Lower leg skin (tissue), 4 donors: ENCODE data around the gene PSME3. TPM values are rescaled to one million over a fixed set of nuclear protein-coding genes. Genes with fewer than 3 reads are reported as not detected.
"Not testable (repeated sequence)": the region's sequence is repeated elsewhere in the genome, so short reads cannot be mapped to it uniquely, and the experiment has no call there.

Experiments used
- DNase-seq, 2 donors: peaks; one replicate each; pipeline ENCODE4 v3.0.0-alpha.2; 2019; ENCODE audit warnings: low spot score in 2 of 2
- H3K4me3 ChIP-seq: fragments of 200-600 bp; sonication (generic); 2 replicates; pipeline ENCODE4 v1.5.1; 2017; ENCODE audit warnings: mild to moderate bottlenecking, low read depth; ENCODE audit not compliant: poor library complexity, severe bottlenecking
- CTCF ChIP-seq, 3 donors: fragments of 450-650 bp; IDR thresholded peaks; one replicate each; pipeline ENCODE4 v1.5.1; 2016; ENCODE audit warnings: antibody characterized with exemption in 3 of 3, mild to moderate bottlenecking in 3 of 3, moderate library complexity in 2 of 3
- POLR2A ChIP-seq, 2 donors: fragments of 450-650 bp; IDR thresholded peaks; one replicate each; pipeline ENCODE4 v1.6.1; 2016 to 2017; ENCODE audit warnings: antibody characterized with exemption in 2 of 2, mild to moderate bottlenecking in 1 of 2, moderate library complexity in 1 of 2
- WGBS, 2 donors: methylation state at CpG; one replicate each; pipeline ENCODE4 v1.1.5; 2018; 5-methylcytosine and 5-hydroxymethylcytosine counted together
- intact Hi-C: fragments of 100-400 bp; cut with DNase I; formaldehyde crosslinking; loops from one replicate; pipeline ENCODE4 v1.15.0; 2023; ENCODE audit warnings: low total_unique reads
- total RNA-seq, 4 donors: library from RNA; depleted of rRNA; stranded (reverse); fragments of >200 nt; gene quantifications; one replicate each; pipeline ENCODE4 v1.1.0, GENCODE V29; 2016

The PSME3 gene
- total RNA-seq, 4 donors from 2014 or later = 56.2 to 82.0 (median 75.1) TPM

GRCh38 chr17:42853597-42853967, 20.4 kb downstream of the PSME3 start:
- no peak for DNase-seq
- intact Hi-C loops = no loop called here
- TF ChIP-seq POLR2A (IDR thresholded peaks at IDR 0.05) (no peak), CTCF (IDR thresholded peaks at IDR 0.05) (no peak)
- H3K4me3 ChIP-seq = no peak overlapping the region
- 75 to 84% methylated on average over 5 of the region's 5 CpGs for WGBS, 2 donors

GRCh38 chr17:42853968-42854790, 21.0 kb downstream of the PSME3 start:
- WGBS, 2 donors = 76 to 81% methylated on average over 10 to 15 of the region's 15 CpGs
- intact Hi-C loops = no loop called here
- H3K4me3 ChIP-seq = no peak overlapping the region
- DNase-seq = no peak
- TF ChIP-seq POLR2A (IDR thresholded peaks at IDR 0.05) (no peak), CTCF (IDR thresholded peaks at IDR 0.05) (no peak)

GRCh38 chr17:42855048-42855596, 21.9 kb downstream of the PSME3 start:
- intact Hi-C loops = no loop called here
- DNase-seq = no peak
- TF ChIP-seq CTCF (IDR thresholded peaks at IDR 0.05) (no peak), POLR2A (IDR thresholded peaks at IDR 0.05) (no peak)
- WGBS, 2 donors = 79 to 81% methylated on average over 8 of the region's 8 CpGs
- H3K4me3 ChIP-seq = no peak overlapping the region

GRCh38 chr17:42856093-42856492, 22.9 kb downstream of the PSME3 start:
- 88 to 91% methylated on average over 6 to 7 of the region's 8 CpGs for WGBS, 2 donors
- H3K4me3 ChIP-seq, intact Hi-C loops, DNase-seq: not testable (repeated sequence)

- intact Hi-C loops, H3K4me3 ChIP-seq, DNase-seq: not testable (repeated sequence)
- 81 to 85% methylated on average over 6 of the region's 8 CpGs for WGBS, 2 donors
Observed at GRCh38 chr17:42856516-42856915, 23.3 kb downstream of the PSME3 start.

- DNase-seq = no peak
- 92 to 100% methylated on average over 1 of the region's 1 CpG for WGBS, 2 donors
- H3K4me3 ChIP-seq = no peak overlapping the region
- TF ChIP-seq POLR2A (IDR thresholded peaks at IDR 0.05) = no peak
- no peak for TF ChIP-seq CTCF (IDR thresholded peaks at IDR 0.05)
- intact Hi-C loops = no loop called here
Observed at GRCh38 chr17:42857389-42857788, 24.2 kb downstream of the PSME3 start.
